ENCODE data around the gene ERVH48-1.

- no peak for TF ChIP-seq SALL2 (tag by site-specific recombination; IDR thresholded peaks at IDR 0.05; ENCODE audit: borderline replicate concordance)
- no peak for TF ChIP-seq CTCF (tag by site-specific recombination; IDR thresholded peaks at IDR 0.05)
- TF ChIP-seq MZF1 (tag by site-specific recombination; IDR thresholded peaks at IDR 0.05; ENCODE audit: borderline replicate concordance), result no peak
- TF ChIP-seq ZBTB11 (tag by site-specific recombination; conservative IDR thresholded peaks at IDR 0.05; ENCODE audit: low read depth), result no peak
- no peak for TF ChIP-seq ZNF518A (tag by site-specific recombination; conservative IDR thresholded peaks at IDR 0.05; ENCODE audit: low read depth)
- no peak for TF ChIP-seq TCF7L2 (IDR thresholded peaks at IDR 0.05; ENCODE audit: borderline replicate concordance, low read depth, low read length)
- no peak for TF ChIP-seq GFI1B (tag by site-specific recombination; IDR thresholded peaks at IDR 0.05)
- no peak for TF ChIP-seq ZNF146 (tag by site-specific recombination; IDR thresholded peaks at IDR 0.05)
Observed at GRCh38 chr21:42959728-42960127, 34.3 kb upstream of the ERVH48-1 start.

Measured in HEK293 (cell line).